ENCODE measurements around the gene CGRRF1. TPM values are rescaled to one million over a fixed set of nuclear protein-coding genes. Genes with fewer than 3 reads are reported as not detected.

CGRRF1 gene
- total RNA-seq, 1 donor from 2014 or later, result 22.5 TPM

DNA sequence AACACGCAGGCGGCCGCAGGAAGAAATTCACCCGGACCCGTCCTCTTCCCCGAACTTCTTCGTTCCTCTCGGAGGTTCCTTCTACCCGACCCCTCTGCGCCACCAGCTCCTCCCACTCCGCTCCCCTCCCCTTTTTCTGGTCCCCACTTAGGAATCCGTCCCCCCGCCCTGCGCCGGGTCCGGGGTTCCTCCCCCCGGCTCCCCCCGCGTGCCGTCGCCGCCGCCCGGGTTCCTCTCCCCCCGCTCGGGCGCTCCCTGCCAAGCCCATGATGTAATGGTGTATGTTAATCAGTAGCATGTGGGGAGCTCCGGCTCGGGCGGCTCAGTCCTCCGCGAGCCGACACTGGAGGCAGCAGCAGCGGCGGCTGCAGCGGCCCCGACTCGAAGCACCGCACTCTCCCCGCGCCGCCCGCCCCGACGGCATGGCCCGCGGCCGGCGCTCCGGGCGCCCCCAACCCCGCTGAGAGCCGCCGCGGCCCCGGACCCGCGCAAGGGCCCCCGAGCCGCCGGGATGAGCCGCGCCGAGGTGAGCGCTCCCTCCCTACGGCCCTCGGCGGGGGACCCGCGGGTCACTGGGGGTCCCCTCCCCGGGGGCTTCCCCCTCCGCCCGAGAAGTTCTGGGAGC, 56.2 kb downstream of the CGRRF1 start:
- H3K4me1 ChIP-seq, result peaks cover 26% of the 10 kb centered on the region
- ATAC-seq (peak; percentile 87), DNase-seq (peak; percentile 96)
- peak overlapping the region; percentile 72 for H3K4me3 ChIP-seq
- TF ChIP-seq, protein P1, sequence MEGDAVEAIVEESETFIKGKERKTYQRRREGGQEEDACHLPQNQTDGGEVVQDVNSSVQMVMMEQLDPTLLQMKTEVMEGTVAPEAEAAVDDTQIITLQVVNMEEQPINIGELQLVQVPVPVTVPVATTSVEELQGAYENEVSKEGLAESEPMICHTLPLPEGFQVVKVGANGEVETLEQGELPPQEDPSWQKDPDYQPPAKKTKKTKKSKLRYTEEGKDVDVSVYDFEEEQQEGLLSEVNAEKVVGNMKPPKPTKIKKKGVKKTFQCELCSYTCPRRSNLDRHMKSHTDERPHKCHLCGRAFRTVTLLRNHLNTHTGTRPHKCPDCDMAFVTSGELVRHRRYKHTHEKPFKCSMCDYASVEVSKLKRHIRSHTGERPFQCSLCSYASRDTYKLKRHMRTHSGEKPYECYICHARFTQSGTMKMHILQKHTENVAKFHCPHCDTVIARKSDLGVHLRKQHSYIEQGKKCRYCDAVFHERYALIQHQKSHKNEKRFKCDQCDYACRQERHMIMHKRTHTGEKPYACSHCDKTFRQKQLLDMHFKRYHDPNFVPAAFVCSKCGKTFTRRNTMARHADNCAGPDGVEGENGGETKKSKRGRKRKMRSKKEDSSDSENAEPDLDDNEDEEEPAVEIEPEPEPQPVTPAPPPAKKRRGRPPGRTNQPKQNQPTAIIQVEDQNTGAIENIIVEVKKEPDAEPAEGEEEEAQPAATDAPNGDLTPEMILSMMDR (IDR thresholded peaks at IDR 0.05), result no peak
- no peaks in the 10 kb centered on the region for H3K9me3 ChIP-seq
- no peaks in the 10 kb centered on the region for H3K36me3 ChIP-seq
- peak overlapping the region; percentile 94 for H3K27ac ChIP-seq
- no peaks in the 10 kb centered on the region for H3K27me3 ChIP-seq
- intact Hi-C loops (cut with DNase I), result loop anchor here (5.0 kb wide), 1 partner anchor 206 kb away; no protein-coding TSS in a partner anchor

GRCh38 chr14:54566410-54567223, 56.9 kb downstream of the CGRRF1 start, which contains the start of gene SAMD4A:
SAMD4A (plus strand) TSS chr14:54567128; CDS start chr14:54567917, 789 bp downstream.
- Histone ChIP-seq H3K4me3 (peak within 1 kb of the TSS; percentile 72), H3K4me1 (peaks cover 26% of the 10 kb centered on the region), H3K36me3 (no peaks in the 10 kb centered on the region), H3K27ac (peak within 1 kb of the TSS; percentile 94), H3K27me3 (no peaks in the 10 kb centered on the region), H3K9me3 (no peaks in the 10 kb centered on the region)
- DNase-seq (peak; percentile 86), ATAC-seq (peak; percentile 48)
- TF ChIP-seq, protein P1 (IDR thresholded peaks at IDR 0.05), result peak; percentile 34
- intact Hi-C loops (cut with DNase I), result loop anchor here (5.0 kb wide), 1 partner anchor 206 kb away; no protein-coding TSS in a partner anchor

- H3K9me3 ChIP-seq, result no peaks in the 10 kb centered on the region
- H3K4me1 ChIP-seq, result peaks cover 26% of the 10 kb centered on the region
- H3K27ac ChIP-seq, result peak overlapping the region; percentile 94
- H3K36me3 ChIP-seq, result no peaks in the 10 kb centered on the region
- H3K4me3 ChIP-seq, result peak overlapping the region; percentile 72
- no peaks in the 10 kb centered on the region for H3K27me3 ChIP-seq
- no peak for DNase-seq
- ATAC-seq, result no peak
- TF ChIP-seq, protein P1 (IDR thresholded peaks at IDR 0.05), result no peak
- intact Hi-C loops (cut with DNase I), result loop anchor here (5.0 kb wide), 1 partner anchor 205 kb away; no protein-coding TSS in a partner anchor
Observed at GRCh38 chr14:54567224-54567638, 57.5 kb downstream of the CGRRF1 start.

DNA sequence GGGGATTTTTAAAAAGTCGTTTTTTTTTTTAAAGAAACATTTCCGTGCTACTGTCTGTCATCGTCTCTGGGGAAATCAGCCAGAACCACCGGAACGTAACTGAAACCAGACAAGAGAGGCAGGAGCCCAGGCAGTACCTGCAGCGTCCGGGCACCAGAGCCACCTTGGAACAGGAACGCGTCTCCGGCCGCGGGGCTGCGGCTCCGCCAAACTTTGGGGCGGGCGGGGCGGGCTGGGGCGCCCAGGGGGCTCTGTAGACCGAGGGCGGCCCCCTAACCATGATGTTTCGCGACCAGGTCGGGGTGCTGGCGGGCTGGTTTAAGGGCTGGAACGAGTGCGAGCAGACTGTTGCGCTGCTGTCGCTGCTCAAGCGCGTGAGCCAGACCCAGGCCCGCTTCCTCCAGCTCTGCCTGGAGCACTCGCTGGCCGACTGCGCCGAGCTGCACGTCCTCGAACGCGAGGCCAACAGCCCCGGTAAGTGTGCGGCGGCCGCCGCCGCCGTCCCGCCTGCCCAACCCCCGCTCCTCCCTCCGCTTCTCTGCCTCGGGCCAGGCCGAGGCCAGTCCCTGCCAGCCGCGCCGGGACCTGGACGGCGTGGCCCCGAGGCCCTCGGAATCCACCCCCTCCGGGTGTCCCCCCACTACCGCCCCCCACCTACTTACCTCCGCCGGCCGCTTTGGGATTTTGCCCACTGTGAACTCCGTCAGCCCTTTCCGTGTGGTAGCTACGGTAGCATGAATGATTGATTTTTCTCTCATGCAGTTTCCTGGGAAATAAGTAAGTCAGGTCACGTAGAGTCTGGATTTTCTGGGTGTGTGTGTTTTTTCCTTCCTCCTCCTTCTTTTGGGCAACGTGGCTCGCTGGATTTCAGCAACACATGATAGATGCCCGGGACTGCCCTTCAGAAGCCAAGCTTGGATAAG, 58.2 kb downstream of the CGRRF1 start:
- peak overlapping the region; percentile 94 for H3K27ac ChIP-seq
- H3K9me3 ChIP-seq, result peaks cover 6% of the 10 kb centered on the region
- H3K27me3 ChIP-seq, result no peaks in the 10 kb centered on the region
- no peaks in the 10 kb centered on the region for H3K36me3 ChIP-seq
- peak; percentile 78 for DNase-seq
- intact Hi-C loops (cut with DNase I), result loop anchor here (5.0 kb wide), 1 partner anchor 204 kb away; no protein-coding TSS in a partner anchor
- ATAC-seq, result peak; percentile 5
- H3K4me1 ChIP-seq, result peaks cover 26% of the 10 kb centered on the region
- TF ChIP-seq, protein P1 (IDR thresholded peaks at IDR 0.05), result no peak
- H3K4me3 ChIP-seq, result peak overlapping the region; percentile 72

Measured in upper lobe of right lung (tissue), 1 donor.